HG02870 (cell line): ENCODE results near the gene SLC9A1.
"Not testable (repeated sequence)": the region's sequence is repeated elsewhere in the genome, so short reads cannot be mapped to it uniquely, and the experiment has no call there.

Source experiments
- ATAC-seq: cut with Tn5 transposase; IDR thresholded peaks from one replicate; pipeline ENCODE4 v1.9.1; 2021; ENCODE audit warnings: mild to moderate bottlenecking, moderate library complexity; ENCODE audit not compliant: unreplicated experiment

Gene SLC9A1

GRCh38 chr1:27135541-27136235 lies 19.2 kb downstream of the SLC9A1 start:
- ATAC-seq, result no peak

GRCh38 chr1:27133991-27134390 lies 20.9 kb downstream of the SLC9A1 start:
- peak; percentile 83 for ATAC-seq

DNA sequence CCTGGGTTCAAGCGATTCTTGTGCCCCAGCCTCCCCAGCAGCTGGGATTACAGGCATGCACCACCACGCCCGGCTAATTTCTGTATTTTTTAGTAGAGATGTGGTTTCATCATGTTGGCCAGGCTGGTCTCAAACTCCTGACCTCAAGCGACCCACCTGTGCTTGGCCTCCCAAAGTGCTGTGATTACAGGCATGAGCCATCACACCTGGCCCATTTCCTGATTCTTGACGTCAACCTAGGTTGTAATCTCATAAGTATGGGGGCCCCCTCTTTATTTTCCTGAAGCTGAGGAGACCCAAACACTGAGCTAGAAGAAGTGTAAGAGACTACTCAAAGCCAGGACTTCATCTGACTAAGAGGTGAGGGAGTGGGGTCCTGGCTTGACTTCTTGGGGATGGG lies 21.8 kb downstream of the SLC9A1 start:
- no peak for ATAC-seq

GRCh38 chr1:27132624-27133023 lies 22.3 kb downstream of the SLC9A1 start:
- no peak for ATAC-seq

- ATAC-seq, result no peak
Measured at GRCh38 chr1:27132147-27132546, 22.8 kb downstream of the SLC9A1 start.

- no peak for ATAC-seq
Measured at GRCh38 chr1:27130798-27131197, 24.1 kb downstream of the SLC9A1 start.

DNA sequence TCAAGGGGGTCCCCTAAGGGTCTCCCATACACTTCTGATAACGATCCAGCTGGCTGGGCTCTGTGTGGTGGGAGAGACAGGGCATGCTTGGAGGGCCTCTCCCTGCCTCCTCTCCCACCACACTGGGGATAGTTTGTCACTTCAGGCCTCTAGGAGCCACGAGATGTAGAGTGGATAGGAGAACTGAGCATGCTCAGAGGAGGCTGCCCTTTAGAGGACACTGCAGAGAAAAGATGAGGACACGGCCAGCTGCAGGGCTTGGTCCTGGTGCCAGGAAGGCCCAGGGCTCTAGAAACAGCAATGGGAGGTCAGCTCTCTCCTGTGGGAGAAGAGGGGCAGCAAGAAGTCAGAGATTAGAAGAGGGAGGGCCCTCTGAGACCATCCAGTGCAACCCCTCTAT lies 25.7 kb downstream of the SLC9A1 start:
- no peak for ATAC-seq

GRCh38 chr1:27127419-27127818 lies 27.5 kb downstream of the SLC9A1 start:
- ATAC-seq, result no peak

DNA sequence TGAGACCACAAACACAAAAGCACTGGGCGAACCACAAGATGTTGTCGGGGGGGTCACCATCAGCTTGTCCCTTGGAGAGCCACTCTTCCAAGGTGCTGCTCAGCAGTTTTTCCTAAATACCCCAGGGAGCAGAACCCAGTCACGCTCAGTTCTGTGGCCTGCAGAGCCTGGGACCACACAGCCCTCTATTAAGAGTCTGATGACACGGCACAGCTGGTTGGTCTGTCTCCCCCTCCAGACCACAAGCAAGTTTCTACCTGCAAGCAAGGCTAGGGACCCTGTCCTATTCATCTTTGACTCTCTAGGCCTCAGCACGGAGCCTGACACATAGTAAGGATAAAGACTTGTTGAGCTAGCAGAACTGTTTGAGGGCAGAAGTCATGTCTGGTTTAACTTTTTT lies 28.5 kb downstream of the SLC9A1 start:
- ATAC-seq, result no peak

DNA sequence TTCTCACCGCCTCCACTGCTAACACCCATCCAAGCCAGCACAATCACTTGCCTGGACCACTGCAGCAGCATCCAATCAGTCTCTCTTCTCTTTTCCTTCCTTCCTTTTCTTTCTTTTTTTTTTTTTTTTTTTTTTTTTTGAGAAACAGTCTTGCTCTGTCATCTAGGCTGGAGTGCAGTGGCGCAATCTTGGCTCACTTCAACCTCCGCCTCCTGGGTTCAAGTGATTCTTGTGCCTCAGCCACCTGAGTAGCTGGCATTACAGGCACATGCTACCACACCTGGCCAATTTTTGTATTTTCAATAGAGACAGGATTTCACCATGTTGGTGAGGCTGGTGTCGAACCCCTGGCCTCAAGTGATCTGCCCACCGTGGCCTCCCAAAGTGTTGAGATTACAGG lies 29.8 kb downstream of the SLC9A1 start:
- not testable (repeated sequence) for ATAC-seq

DNA sequence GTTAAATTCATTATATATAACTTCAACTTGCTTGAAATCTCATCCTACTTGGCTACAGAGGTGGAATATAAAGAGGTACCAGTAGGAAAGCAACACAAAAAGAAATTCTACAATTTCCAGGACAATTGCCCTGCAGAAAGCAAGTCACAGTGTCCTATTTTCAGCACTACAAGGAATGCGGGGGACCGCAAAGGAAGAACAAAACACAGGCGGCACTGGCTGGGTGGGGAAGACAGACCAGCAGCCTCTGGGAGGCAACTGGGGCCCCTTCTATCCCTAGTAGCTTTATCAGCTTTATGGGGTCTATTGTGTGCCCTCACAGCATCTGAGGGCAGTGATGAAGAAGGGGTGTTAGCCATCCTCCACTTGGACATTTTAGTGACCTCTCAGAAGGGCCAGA lies 30.5 kb downstream of the SLC9A1 start:
- no peak for ATAC-seq

GRCh38 chr1:27122652-27123051 lies 32.3 kb downstream of the SLC9A1 start:
- ATAC-seq, result no peak

- ATAC-seq, result no peak
Measured at GRCh38 chr1:27120854-27121253, 34.1 kb downstream of the SLC9A1 start.

DNA sequence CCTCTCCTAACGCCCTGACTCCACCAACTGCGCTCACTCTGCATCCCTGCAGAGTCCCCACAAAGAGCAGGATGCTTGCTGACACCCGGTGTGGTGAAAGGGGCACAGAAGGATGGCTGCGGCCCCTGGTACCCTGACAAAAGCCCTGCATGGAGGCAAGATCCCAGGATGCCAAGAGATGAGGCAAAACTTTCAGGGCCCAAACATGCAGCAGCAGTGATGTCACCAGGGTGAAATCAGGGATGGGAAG lies 36.6 kb downstream of the SLC9A1 start:
- ATAC-seq, result no peak

GRCh38 chr1:27117733-27118439 lies 37.0 kb downstream of the SLC9A1 start:
- no peak for ATAC-seq

- ATAC-seq, result no peak
Measured at GRCh38 chr1:27116697-27117096, 38.2 kb downstream of the SLC9A1 start.

DNA sequence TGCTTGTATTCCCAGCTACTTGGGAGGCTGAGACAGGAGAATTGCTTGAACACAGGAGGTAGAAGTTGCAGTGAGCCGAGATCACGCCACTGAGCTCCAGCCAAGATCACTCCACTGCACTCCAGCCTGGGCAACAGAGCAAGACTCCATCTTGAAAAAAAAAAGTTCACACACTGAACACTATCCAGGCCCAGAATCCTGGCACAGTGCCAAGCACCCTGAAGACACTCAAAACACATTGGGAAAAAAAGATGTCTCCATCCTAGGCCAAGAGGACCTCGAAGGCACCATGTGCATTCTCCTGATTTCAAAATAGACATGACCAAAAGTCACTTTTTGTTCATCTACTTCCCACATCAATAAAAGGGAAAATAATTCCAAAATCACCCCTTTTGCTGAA lies 38.7 kb downstream of the SLC9A1 start:
- no peak for ATAC-seq

DNA sequence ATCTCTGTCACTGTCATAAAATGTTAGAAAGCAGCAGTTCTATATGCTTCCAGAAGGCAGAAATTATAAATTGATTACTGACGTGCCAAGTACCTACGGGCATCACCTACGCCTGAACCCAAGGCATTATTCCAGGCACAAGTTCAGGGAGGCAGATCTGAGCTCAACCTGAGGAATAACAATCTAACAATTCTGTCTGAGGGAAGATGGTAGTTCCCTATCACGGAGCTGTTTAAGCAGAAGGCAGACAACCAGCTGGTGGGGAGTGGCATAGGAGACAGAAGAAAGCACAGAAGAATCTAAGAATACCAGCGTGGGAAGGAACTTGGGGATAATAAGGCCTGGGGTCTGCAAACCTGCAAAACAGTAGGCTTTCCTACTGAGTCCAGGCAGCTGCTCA lies 40.4 kb downstream of the SLC9A1 start:
- no peak for ATAC-seq

- no peak for ATAC-seq
Measured at GRCh38 chr1:27113861-27114260, 41.1 kb downstream of the SLC9A1 start.

DNA sequence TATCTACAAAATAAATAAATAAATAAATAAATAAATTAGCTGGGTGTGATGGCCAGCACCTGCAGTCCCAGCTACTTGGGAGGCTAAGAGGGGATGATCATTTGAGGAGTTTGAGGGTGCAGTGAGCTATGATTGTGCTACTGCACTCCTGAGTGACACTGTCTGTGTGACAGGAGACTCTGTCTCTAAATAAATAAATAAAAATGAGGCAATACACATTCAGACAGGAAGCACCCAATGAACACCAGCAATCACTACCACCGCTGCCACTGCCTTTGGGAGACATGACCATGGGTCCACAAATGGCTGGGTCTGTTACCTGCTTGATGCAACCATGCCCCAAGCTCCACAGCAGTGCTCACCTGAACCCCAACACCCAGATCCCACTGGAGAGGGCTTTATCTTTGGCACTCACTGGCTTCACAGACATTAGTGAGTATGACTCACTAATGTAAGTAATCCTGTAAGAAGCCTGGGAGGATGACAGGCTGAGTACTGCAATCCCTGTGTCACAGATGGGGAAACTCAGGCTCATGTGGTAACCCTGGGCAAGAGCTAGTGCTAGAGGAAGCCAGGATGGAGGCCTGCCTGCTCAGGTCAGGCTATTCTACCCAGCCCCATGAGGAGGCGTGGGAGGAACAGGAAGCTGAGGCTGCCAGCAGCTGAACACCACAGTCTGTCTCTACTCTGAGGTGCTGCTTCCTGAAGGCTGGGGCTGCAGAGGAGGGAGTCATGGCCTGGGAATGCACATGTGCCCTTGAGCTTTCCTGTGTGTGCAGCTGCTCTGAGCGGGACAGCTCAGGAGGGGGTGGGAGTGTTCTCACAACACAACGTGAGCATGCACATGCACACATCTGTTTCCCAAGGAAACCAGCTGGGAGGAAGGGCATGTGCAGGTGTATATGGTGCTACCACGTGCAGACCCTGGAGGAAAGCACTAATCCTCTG lies 43.0 kb downstream of the SLC9A1 start:
- ATAC-seq, result peak; percentile 80

DNA sequence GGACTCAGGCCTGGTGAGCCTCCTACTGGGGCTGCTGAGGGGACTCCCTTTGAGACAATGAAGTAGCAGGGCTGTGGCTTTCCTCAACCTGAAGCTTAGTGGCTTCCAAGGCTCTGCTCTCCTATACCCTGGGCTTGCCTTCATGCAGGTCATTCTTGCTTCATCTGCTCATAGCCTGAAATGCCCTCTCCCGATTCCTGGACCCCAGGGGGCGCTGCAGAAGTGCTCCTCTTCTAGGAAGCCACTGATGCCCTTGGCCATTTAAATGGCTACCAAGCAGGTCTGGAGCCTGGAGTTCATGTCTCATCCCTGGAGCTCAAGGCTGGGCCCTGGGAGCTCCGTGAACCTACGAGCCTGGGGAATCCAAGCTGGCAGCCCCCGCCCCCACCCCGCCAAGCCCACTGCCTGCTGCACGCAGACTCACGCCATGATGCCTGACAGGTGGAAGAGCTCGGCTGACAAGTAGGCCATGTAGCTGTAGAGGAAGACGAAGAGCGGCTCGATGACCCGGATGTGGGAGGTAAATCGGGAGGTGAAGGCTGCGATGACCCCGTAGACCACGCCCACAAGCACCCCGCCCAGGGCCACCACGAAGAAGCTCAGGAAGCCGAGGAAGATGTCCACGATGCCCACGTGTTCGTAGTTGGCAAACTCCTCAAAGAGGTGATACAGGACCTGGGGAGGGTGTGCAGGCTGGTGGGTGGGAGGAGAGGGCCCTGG lies 45.7 kb downstream of the SLC9A1 start:
- no peak for ATAC-seq
